ENCODE measurements around the gene CEP170.
A peak's percentile ranks its signal among the peaks of the same experiment; 100 is the strongest.

Gene CEP170

GRCh38 chr1:243254927-243255790 is at the start of gene CEP170:
TSS of gene CEP170 (minus strand) at chr1:243255281. CDS start at chr1:243225280, 30,001 bp downstream.
- DNase-seq: peak; percentile 99

GRCh38 chr1:243301059-243301458 is 46.0 kb upstream of the CEP170 start:
- no peak for DNase-seq

GRCh38 chr1:243299069-243299468 is 44.0 kb upstream of the CEP170 start:
- no peak for DNase-seq

GRCh38 chr1:243294723-243295121 is 39.6 kb upstream of the CEP170 start:
- DNase-seq: no peak

GRCh38 chr1:243293941-243294722 is 39.1 kb upstream of the CEP170 start:
- no peak for DNase-seq

GRCh38 chr1:243292117-243292516 is 37.0 kb upstream of the CEP170 start:
- no peak for DNase-seq

GRCh38 chr1:243291292-243291691 is 36.2 kb upstream of the CEP170 start:
- no peak for DNase-seq

- DNase-seq: no peak
Measured at GRCh38 chr1:243288062-243288461, 33.0 kb upstream of the CEP170 start.

- DNase-seq: no peak
Measured at GRCh38 chr1:243287652-243288051, 32.6 kb upstream of the CEP170 start.

GRCh38 chr1:243287123-243287460 is 32.0 kb upstream of the CEP170 start:
- DNase-seq: no peak

GRCh38 chr1:243286409-243287122 is 31.5 kb upstream of the CEP170 start:
- no peak for DNase-seq

GRCh38 chr1:243281672-243282071 is 26.6 kb upstream of the CEP170 start:
- DNase-seq: no peak

GRCh38 chr1:243280571-243281129 is 25.6 kb upstream of the CEP170 start:
- DNase-seq: no peak

- DNase-seq: no peak
Measured at GRCh38 chr1:243275316-243275715, 20.2 kb upstream of the CEP170 start.

- DNase-seq: no peak
Measured at GRCh38 chr1:243273945-243274344, 18.9 kb upstream of the CEP170 start.

GRCh38 chr1:243273506-243273905 is 18.4 kb upstream of the CEP170 start:
- no peak for DNase-seq

GRCh38 chr1:243272401-243272800 is 17.3 kb upstream of the CEP170 start:
- DNase-seq: no peak

- DNase-seq: no peak
Measured at GRCh38 chr1:243271996-243272395, 16.9 kb upstream of the CEP170 start.

- DNase-seq: no peak
Measured at GRCh38 chr1:243270097-243270864, 15.2 kb upstream of the CEP170 start.

GRCh38 chr1:243269461-243269801 is 14.3 kb upstream of the CEP170 start:
- DNase-seq: no peak

GRCh38 chr1:243268751-243269460 is 13.8 kb upstream of the CEP170 start:
- DNase-seq: no peak
